ENCODE results near the gene ADGRG6. TPM values are rescaled to one million over a fixed set of nuclear protein-coding genes. Genes with fewer than 3 reads are reported as not detected.

Gene ADGRG6
- total and polyA plus RNA-seq, 9 of the 15 experiments (the other 6 are each of a cell fraction or from before 2014, with no cell fraction given), result under 0.01 to 0.11 (median 0.05) TPM; not detected in 5

- peak; percentile 67 for TF ChIP-seq ARID1B (IDR thresholded peaks at IDR 0.05)
- TF ChIP-seq ZNF354B (CRISPR knock-in tag; IDR thresholded peaks at IDR 0.05), result no peak
- no peak for TF ChIP-seq ARID2 (IDR thresholded peaks at IDR 0.05)
- TF ChIP-seq ZNF324 (CRISPR knock-in tag; IDR thresholded peaks at IDR 0.05), result 0 out of 2 replicates have a peak, but pooled peaks have one; percentile 13
- TF ChIP-seq ZNF79 (CRISPR knock-in tag; IDR thresholded peaks at IDR 0.05; ENCODE audit: low read depth), result no peak
- peak; percentile 68; the same call in 1 of the 2 replicates for TF ChIP-seq CBFA2T3 (IDR thresholded peaks at IDR 0.05)
- TF ChIP-seq SOX6 (IDR thresholded peaks at IDR 0.05), result peak; percentile 48; the same call in 1 of the 2 replicates
- TF ChIP-seq ZNF699 (CRISPR knock-in tag; IDR thresholded peaks at IDR 0.05; ENCODE audit: insufficient replicate concordance), result no peak
- TF ChIP-seq TGIF2 (CRISPR knock-in tag; IDR thresholded peaks at IDR 0.05), result no peak
- TF ChIP-seq, protein P1, sequence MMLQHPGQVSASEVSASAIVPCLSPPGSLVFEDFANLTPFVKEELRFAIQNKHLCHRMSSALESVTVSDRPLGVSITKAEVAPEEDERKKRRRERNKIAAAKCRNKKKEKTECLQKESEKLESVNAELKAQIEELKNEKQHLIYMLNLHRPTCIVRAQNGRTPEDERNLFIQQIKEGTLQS (IDR thresholded peaks at IDR 0.05), result no peak
- TF ChIP-seq, protein P1 (CRISPR knock-in tag; conservative IDR thresholded peaks at IDR 0.05), result no peak
- TF ChIP-seq, protein P2, sequence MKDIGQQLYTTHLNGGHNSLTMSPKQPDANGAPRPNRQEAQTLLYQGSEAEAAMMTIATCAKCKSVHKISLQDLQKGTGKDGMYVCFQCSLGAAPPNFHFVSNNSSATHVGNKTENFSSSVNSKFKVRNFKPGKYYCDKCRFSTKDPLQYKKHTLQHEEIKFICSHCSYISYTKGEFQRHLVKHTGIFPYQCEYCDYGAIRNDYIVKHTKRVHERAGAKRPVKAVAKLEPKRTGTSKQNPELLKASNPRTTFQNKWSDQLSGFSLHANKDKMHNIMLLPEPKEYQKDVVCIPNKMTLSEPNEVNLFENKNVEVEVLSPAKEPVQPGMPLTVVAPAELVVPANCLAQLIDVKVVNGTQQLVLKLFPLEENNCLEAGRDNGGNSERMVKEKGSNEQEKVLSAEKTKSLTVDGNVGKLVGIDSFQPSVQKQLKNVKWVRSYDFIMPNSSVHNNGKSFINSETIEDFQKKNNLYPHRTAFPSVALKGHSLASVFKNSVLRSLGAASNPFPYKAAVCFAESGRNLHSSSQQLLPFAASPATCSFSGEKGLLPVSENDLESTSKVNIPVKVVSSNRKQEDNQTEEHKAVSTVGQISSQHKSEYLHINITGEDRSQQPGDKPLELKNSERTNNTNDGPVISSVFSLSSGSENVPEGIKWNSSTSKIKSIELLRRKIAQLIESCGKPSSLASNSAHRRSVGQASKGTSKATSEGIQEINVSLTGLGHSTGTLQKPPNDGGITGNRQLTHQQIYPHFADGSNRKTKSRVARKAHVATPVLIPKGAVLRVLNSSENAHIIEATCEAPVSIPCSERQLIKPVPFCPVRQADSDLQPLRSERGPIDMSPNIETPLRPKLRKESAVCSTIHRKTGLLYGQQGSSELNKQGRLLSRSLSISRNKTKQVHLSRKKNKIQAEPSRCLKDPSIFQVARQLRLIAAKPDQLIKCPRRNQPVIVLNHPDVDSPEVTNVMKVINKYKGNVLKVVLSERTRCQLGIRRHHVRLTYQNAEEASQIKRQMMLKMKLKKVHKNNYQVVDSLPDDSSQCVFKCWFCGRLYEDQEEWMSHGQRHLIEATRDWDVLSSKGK (CRISPR knock-in tag; IDR thresholded peaks at IDR 0.05), result no peak
Measured at GRCh38 chr6:142266060-142266459, 35.7 kb upstream of the ADGRG6 start (continued).
